GM12801 (cell line): ENCODE data around the gene TCF7L1.

ENCODE experiments used
- CTCF ChIP-seq: IDR thresholded peaks from one replicate; pipeline ENCODE4 v1.5.1; 2011; ENCODE audit warnings: control low read depth; ENCODE audit not compliant: insufficient read length; ENCODE audit errors: extremely low read depth

Gene TCF7L1

GRCh38 chr2:85116207-85116606 is 17.0 kb upstream of the TCF7L1 start:
- TF ChIP-seq CTCF, result no peak

GRCh38 chr2:85119900-85120299 is 13.3 kb upstream of the TCF7L1 start:
- no peak for TF ChIP-seq CTCF

- TF ChIP-seq CTCF, result no peak
These were observed 12.8 kb upstream of the TCF7L1 start for GRCh38 chr2:85120363-85120762.

GRCh38 chr2:85129861-85130260 is 3.3 kb upstream of the TCF7L1 start:
- no peak for TF ChIP-seq CTCF

GRCh38 chr2:85130407-85130806 is 2.8 kb upstream of the TCF7L1 start:
- no peak for TF ChIP-seq CTCF

- TF ChIP-seq CTCF, result no peak
These were observed 2.1 kb upstream of the TCF7L1 start for GRCh38 chr2:85131116-85131515.

- TF ChIP-seq CTCF, result no peak
These were observed 795 bp upstream of the TCF7L1 start for GRCh38 chr2:85132397-85132796.

GRCh38 chr2:85133751-85134254 is 611 bp downstream of the TCF7L1 start:
- TF ChIP-seq CTCF, result no peak
